ENCODE results near the gene MAP2K3. TPM values are rescaled to one million over a fixed set of nuclear protein-coding genes. Genes with fewer than 3 reads are reported as not detected.

The MAP2K3 gene
- total RNA-seq (2021; fragmentation: NEBNext Ultra II Directional; extraction: Animal tissue kit (Norgen Biotek cat#: 25700)) (32.4 and 33.5 TPM in 2 replicates), polyA plus RNA-seq (2011; rRNA removed) (16.9 and 24.3 TPM in 2 replicates), polyA minus RNA-seq (2011; rRNA and poly(A)+ RNA removed) (8.4 and 10.1 TPM in 2 replicates)
- 15.7 TPM for polyA plus RNA-seq (2011; cell fraction: cytosol; rRNA removed)
- 17.8 TPM for polyA plus RNA-seq (2011; cell fraction: nucleus; rRNA removed)
- polyA plus RNA-seq (2012, experiment 1 of 2) = 17.6 to 31.6 TPM (median 28.7 TPM) in 4 replicates
- 29.4 TPM for polyA plus RNA-seq (2012, experiment 2 of 2)
- polyA plus RNA-seq (2013, experiment 1 of 2) = 19.3 TPM
- 20.9 TPM for polyA plus RNA-seq (2013, experiment 2 of 2)
- 8.6 TPM for polyA minus RNA-seq (2011; cell fraction: cytosol; rRNA and poly(A)+ RNA removed)
- 13.8 TPM for polyA minus RNA-seq (2011; cell fraction: nucleus; rRNA and poly(A)+ RNA removed)
- long read RNA-seq, experiment 1, transcript MAP2K3-202 (12 exons, 2,303 nt) = major isoform, 6 of 27 reads
- long read RNA-seq, experiment 1, partial matches to known transcripts = 18 of 27 reads
- long read RNA-seq, experiment 1, other reads (novel, unspliced or antisense) = 3 of 27 reads
- long read RNA-seq, experiment 2, partial matches to known transcripts = 4 of 5 reads
- long read RNA-seq, experiment 2, other reads (novel, unspliced or antisense) = 1 of 5 reads

GRCh38 chr17:21284319-21285163 is at the start of gene MAP2K3:
Gene MAP2K3 (plus strand): TSS chr17:21284711. CDS start chr17:21284921, 210 bp downstream.
- no peak within 1 kb of the TSS for H3K14ac ChIP-seq (ENCODE audit: insufficient read length)
- peaks cover 12% of the 10 kb centered on the region for H3K79me1 ChIP-seq (ENCODE audit: low read depth, low read length)
- peaks cover 9 to 25% (median 18%) of the 10 kb centered on the region in 4 experiments for H3K27me3 ChIP-seq (replicated peaks in 1 of 4; ENCODE audit: control insufficient read depth in 3 of 4, extremely low read depth in 1 of 4, insufficient read depth in 3 of 4, low read length in 3 of 4)
- H4K20me1 ChIP-seq (replicated peaks in 1 of 2; ENCODE audit: control insufficient read depth in 1 of 2, insufficient read depth in 2 of 2, low read length in 2 of 2) = peaks cover 0 to 5% of the 10 kb centered on the region in 2 experiments
- H2BK15ac ChIP-seq (ENCODE audit: low read length) = no peak within 1 kb of the TSS
- no peak within 1 kb of the TSS for H3K56ac ChIP-seq (replicated peaks; ENCODE audit: insufficient read length, low read depth, low read length)
- H3K4me3 ChIP-seq (ENCODE audit: extremely low read depth in 1 of 4, insufficient read depth in 2 of 4, low read depth in 3 of 4, low read length in 4 of 4) = peak within 1 kb of the TSS; percentile 47 to 81 (median 68)
- H4K8ac ChIP-seq (ENCODE audit: extremely low read depth, insufficient read depth, low read length) = peak within 1 kb of the TSS; percentile 3
- no peak within 1 kb of the TSS for H4K91ac ChIP-seq (replicated peaks; ENCODE audit: insufficient read length, low read length)
- WGBS, 2 experiments (ENCODE audit: extremely low coverage in 1 of 2, insufficient coverage in 1 of 2, insufficient read length in 1 of 2, insufficient replicate concordance in 2 of 2, low coverage in 1 of 2, low lambda C conversion rate in 2 of 2, missing lambda C conversion rate in 1 of 2) = 2% methylated on average over 52 of the region's 88 CpGs; no CpG with 5 or more reads in 1 of the 2 experiments
- no peak within 1 kb of the TSS for H2BK120ac ChIP-seq (replicated peaks; ENCODE audit: low read depth, low read length)
- H2BK5ac ChIP-seq (ENCODE audit: low read depth, low read length) = no peak within 1 kb of the TSS
- no peak within 1 kb of the TSS for H3K23ac ChIP-seq (ENCODE audit: insufficient read length)
- H3K27ac ChIP-seq (ENCODE audit: low read depth, low read length) = no peak within 1 kb of the TSS
- POLR2A ChIA-PET (ENCODE audit: partially characterized antibody) = interaction anchor here (0.7 to 1.1 kb wide), 4 partner anchors 9 to 83 kb away, joined by 3 to 5 read pairs (median 4); no protein-coding TSS in a partner anchor
- peaks cover 0 to 19% (median 10%) of the 10 kb centered on the region in 4 experiments; a peak in 6 of 7 replicates for H3K4me1 ChIP-seq (replicated peaks in 1 of 4; ENCODE audit: control insufficient read depth in 3 of 4, insufficient read depth in 4 of 4, low read length in 3 of 4)
- H2BK12ac ChIP-seq (ENCODE audit: low read depth, low read length) = no peak within 1 kb of the TSS
- FAIRE-seq (no peak), DNase-seq (ENCODE audit: low read depth in 1 of 2, low spot score in 2 of 2) (peak; percentile 98)
- H3K18ac ChIP-seq (ENCODE audit: extremely low read depth, low read length) = peak within 1 kb of the TSS; percentile 60
- H2AFZ ChIP-seq (ENCODE audit: low read length) = no peak within 1 kb of the TSS
- H2BK20ac ChIP-seq (ENCODE audit: low read length) = no peak within 1 kb of the TSS
- H3K23me2 ChIP-seq (ENCODE audit: low read depth, low read length) = peaks cover 8% of the 10 kb centered on the region; the same call in 1 of the 2 replicates
- no peaks in the 10 kb centered on the region for H3K36me3 ChIP-seq (ENCODE audit: control insufficient read depth in 2 of 4, insufficient read depth in 4 of 4, low read length in 3 of 4)
- H3K4ac ChIP-seq (replicated peaks; ENCODE audit: insufficient read length, low read depth, low read length) = peak within 1 kb of the TSS; percentile 33
- peak within 1 kb of the TSS in 3 of 4 experiments; percentile 43 to 58 (median 56); a peak in 6 of 7 replicates for H3K9ac ChIP-seq (replicated peaks in 1 of 4; ENCODE audit: extremely low read depth in 1 of 4, low read depth in 3 of 4, low read length in 3 of 4)
- no peak within 1 kb of the TSS for H2AK5ac ChIP-seq (ENCODE audit: low read depth, low read length)
- CTCF ChIA-PET (ENCODE audit: partially characterized antibody) = interaction anchor here (0.7 to 2.4 kb wide), 8 partner anchors 8 to 155 kb away, joined by 3 to 7 read pairs (median 4); partner anchors contain the start of gene KCNJ12
- peak within 1 kb of the TSS; percentile 83 to 91 for H3K4me2 ChIP-seq (ENCODE audit: insufficient read depth in 1 of 2, low read depth in 2 of 2, low read length in 2 of 2)
- peaks cover 0 to 33% of the 10 kb centered on the region in 2 experiments; a peak in 2 of 4 replicates for H3K79me2 ChIP-seq (ENCODE audit: control insufficient read depth in 1 of 2, insufficient read depth in 2 of 2, low read length in 2 of 2)
- no peaks in the 10 kb centered on the region for H3K9me3 ChIP-seq (ENCODE audit: insufficient read depth in 2 of 2, low read depth in 1 of 2, low read length in 1 of 2)
- no peak within 1 kb of the TSS for H4K5ac ChIP-seq (ENCODE audit: insufficient read length, low read depth, low read length)
- TF ChIP-seq TAF7 (optimal IDR thresholded peaks at IDR 0.05; ENCODE audit: borderline replicate concordance, low read depth, low read length) = peak; percentile 89
- TF ChIP-seq YY1 (IDR thresholded peaks at IDR 0.05; ENCODE audit: low read depth, low read length) = no peak
- no peak for TF ChIP-seq POU5F1 (IDR thresholded peaks at IDR 0.05; ENCODE audit: low read depth, low read length)
- peak; percentile 60 for TF ChIP-seq PHF8 (conservative IDR thresholded peaks at IDR 0.05; ENCODE audit: low read depth, low read length)
- peak; percentile 88 for TF ChIP-seq SP4 (IDR thresholded peaks at IDR 0.05; ENCODE audit: low read length)
- TF ChIP-seq CTBP2 (IDR thresholded peaks at IDR 0.05; ENCODE audit: borderline replicate concordance, insufficient read depth, insufficient read length, low read length) = no peak
- TF ChIP-seq TEAD4 (IDR thresholded peaks at IDR 0.05; ENCODE audit: low read depth, low read length) = no peak
- no peak for TF ChIP-seq RBBP5 (IDR thresholded peaks at IDR 0.05; ENCODE audit: borderline replicate concordance, low read depth, low read length)
